Measurements from ENCODE around the gene ZNF681. TPM values are rescaled to one million over a fixed set of nuclear protein-coding genes. Genes with fewer than 3 reads are reported as not detected.

Gene ZNF681
- total and polyA plus RNA-seq, 2 of the 4 experiments (the other 2 are of a cell fraction), result 0.15 to 0.54 TPM

- ATAC-seq (ENCODE audit: low read depth) (no peak), DNase-seq (no peak)
- dilution Hi-C loops (cut with HindIII; ENCODE audit: low sequenced_read_pairs, unreplicated experiment), result no loop called here
- H2BK15ac ChIP-seq (ENCODE audit: low read depth, low read length), result no peak overlapping the region
- intact Hi-C loops (cut with micrococcal nuclease), result no loop called here
- in situ Hi-C loops (cut with MboI; ENCODE audit: low sequenced_read_pairs), result no loop called here
- no peak overlapping the region for H3K14ac ChIP-seq (replicated peaks; ENCODE audit: low read depth, low read length)
- no peak overlapping the region for H3K56ac ChIP-seq (ENCODE audit: extremely low read depth, insufficient read depth, low read length)
- no peak overlapping the region for H4K5ac ChIP-seq (ENCODE audit: low read depth, low read length)
- no peak overlapping the region for H2AK9ac ChIP-seq (replicated peaks; ENCODE audit: low read depth, low read length, poor library complexity)
- H3K4me1 ChIP-seq (ENCODE audit: control insufficient read depth, insufficient read depth, low read length), result no peaks in the 10 kb centered on the region
- H3K4me2 ChIP-seq (ENCODE audit: low read depth, low read length), result peak overlapping the region; percentile 72
- no peak overlapping the region for H2BK20ac ChIP-seq (ENCODE audit: low read depth, low read length)
- H3K27me3 ChIP-seq (ENCODE audit: control insufficient read depth, insufficient read depth, low read length), result no peaks in the 10 kb centered on the region
- H3K79me1 ChIP-seq (ENCODE audit: low read depth in 1 of 2, low read length in 2 of 2), result no peaks in the 10 kb centered on the region
- H3K4ac ChIP-seq (ENCODE audit: low read depth, low read length), result no peak overlapping the region
- H2BK120ac ChIP-seq (ENCODE audit: low read depth, low read length), result no peak overlapping the region
- ChIA-PET CTCF (interaction anchor here (0.6 kb wide), 1 partner anchor 1101 kb away, joined by 4 read pairs; no protein-coding TSS in a partner anchor), POLR2A (ENCODE audit: unreplicated experiment) (no interaction called here)
- H2AK5ac ChIP-seq (ENCODE audit: low read depth, low read length), result no peak overlapping the region
- no peak overlapping the region for H3K9ac ChIP-seq (ENCODE audit: low read depth, low read length)
- H4K20me1 ChIP-seq (ENCODE audit: insufficient read depth, low read length), result no peaks in the 10 kb centered on the region
- H2BK5ac ChIP-seq (ENCODE audit: low read depth, low read length, poor library complexity, severe bottlenecking), result no peak overlapping the region
- no peaks in the 10 kb centered on the region for H3K36me3 ChIP-seq (ENCODE audit: control insufficient read depth, insufficient read depth, low read length)
- 47% methylated on average over 3 of the region's 9 CpGs; no CpG with 5 or more reads in 1 of the 2 experiments for WGBS, 2 experiments (ENCODE audit: extremely low coverage in 2 of 2, insufficient read length in 1 of 2)
- H3K9me1 ChIP-seq (ENCODE audit: insufficient read depth, low read length), result no peaks in the 10 kb centered on the region
- BruUV-seq (replicated peaks), result no TSS peak
- no peak overlapping the region for H3K27ac ChIP-seq (ENCODE audit: insufficient read depth, low read length)
- no peak overlapping the region for H3K23ac ChIP-seq (ENCODE audit: low read depth, low read length)
- H3K9me3 ChIP-seq (ENCODE audit: control insufficient read depth, insufficient read depth, low read length), result no peaks in the 10 kb centered on the region
- H3K18ac ChIP-seq (ENCODE audit: low read depth, low read length), result no peak overlapping the region
- H4K91ac ChIP-seq (ENCODE audit: insufficient read depth, low read depth, low read length), result no peak overlapping the region
- peak overlapping the region; percentile 93 for H2AFZ ChIP-seq (replicated peaks; ENCODE audit: low read length, poor library complexity)
- no peak overlapping the region for H4K8ac ChIP-seq (ENCODE audit: low read depth in 2 of 2, low read length in 2 of 2)
- TF ChIP-seq USF2 (IDR thresholded peaks at IDR 0.05; ENCODE audit: low read depth, low read length) (no peak), RFX5 (IDR thresholded peaks at IDR 0.05; ENCODE audit: low read depth, low read length) (no peak), RCOR1 (IDR thresholded peaks at IDR 0.05; ENCODE audit: insufficient replicate concordance, low read length) (no peak), MAFK (IDR thresholded peaks at IDR 0.05; ENCODE audit: low read depth, low read length) (no peak), CHD1 (IDR thresholded peaks at IDR 0.05; ENCODE audit: low read depth, low read length) (no peak), ELK1 (IDR thresholded peaks at IDR 0.05; ENCODE audit: borderline replicate concordance, low read depth, low read length) (no peak), SMC3 (IDR thresholded peaks at IDR 0.05; ENCODE audit: low read depth, low read length) (no peak), NFE2L2 (IDR thresholded peaks at IDR 0.05; ENCODE audit: low read depth, low read length) (no peak), FOS (IDR thresholded peaks at IDR 0.05; ENCODE audit: low read depth, low read length) (no peak), CTCF (conservative IDR thresholded peaks at IDR 0.05; ENCODE audit: low read depth, low read length) (no peak), RAD21 (IDR thresholded peaks at IDR 0.05; ENCODE audit: low read length) (no peak), POLR2A (IDR thresholded peaks at IDR 0.05; ENCODE audit: low read depth, low read length) (no peak), CEBPB (IDR thresholded peaks at IDR 0.05; ENCODE audit: low read depth, low read length) (no peak), MAZ (IDR thresholded peaks at IDR 0.05; ENCODE audit: borderline replicate concordance, low read depth, low read length) (no peak), BHLHE40 (IDR thresholded peaks at IDR 0.05; ENCODE audit: low read depth, low read length) (no peak), MXI1 (IDR thresholded peaks at IDR 0.05; ENCODE audit: borderline replicate concordance, low read depth, low read length) (no peak)
- peak overlapping the region; percentile 74; the same call in 1 of the 2 replicates for H3K4me3 ChIP-seq (ENCODE audit: insufficient read depth, low read depth, low read length)
These were observed 3.8 kb upstream of the ZNF681 start for GRCh38 chr19:23762548-23762883.

All from IMR-90 (cell line).